Thymus (tissue), 11 donors: Measurements from ENCODE around the gene FOXN1. TPM values are rescaled to one million over a fixed set of nuclear protein-coding genes. Genes with fewer than 3 reads are reported as not detected.

Source experiments
- DNase-seq, 9 donors: peaks; one replicate each; pipeline ENCODE4 v3.0.0-alpha.2; 2013; ENCODE audit warnings: low spot score in 9 of 9, low read depth in 6 of 9, missing footprints in 1 of 9
- H3K27ac ChIP-seq, 2 donors: one replicate each; pipeline ENCODE4 v1.5.1; 2013; ENCODE audit warnings: control low read depth in 1 of 2, low read depth in 1 of 2, low read length in 1 of 2, mild to moderate bottlenecking in 1 of 2, moderate library complexity in 1 of 2
- H3K27me3 ChIP-seq, 2 donors: one replicate each; pipeline ENCODE4 v1.5.1; 2013; ENCODE audit warnings: low read length in 1 of 2; ENCODE audit not compliant: control insufficient read depth in 2 of 2, insufficient read depth in 1 of 2
- H3K36me3 ChIP-seq, 2 donors: one replicate each; pipeline ENCODE4 v1.5.1; 2013; ENCODE audit warnings: low read length in 1 of 2, mild to moderate bottlenecking in 1 of 2, moderate library complexity in 1 of 2; ENCODE audit not compliant: control insufficient read depth in 2 of 2, insufficient read depth in 2 of 2
- H3K4me1 ChIP-seq, 2 donors: one replicate each; pipeline ENCODE4 v1.5.1; 2013; ENCODE audit warnings: low read length in 2 of 2; ENCODE audit not compliant: control insufficient read depth in 2 of 2, insufficient read depth in 2 of 2
- H3K4me3 ChIP-seq, 2 donors: one replicate each; pipeline ENCODE4 v1.5.1; 2013; ENCODE audit warnings: low read length in 2 of 2, control low read depth in 1 of 2, mild to moderate bottlenecking in 1 of 2
- H3K9me3 ChIP-seq, 2 donors: one replicate each; pipeline ENCODE4 v1.5.1; 2013; ENCODE audit warnings: low read length in 1 of 2, mild to moderate bottlenecking in 1 of 2; ENCODE audit not compliant: control insufficient read depth in 2 of 2, insufficient read depth in 1 of 2
- WGBS: extraction: QIAGEN DNeasy Blood & Tissue Kit; methylation state at CpG from one replicate; pipeline ENCODE4 v1.1.7; 2013; 5-methylcytosine and 5-hydroxymethylcytosine counted together
- polyA plus RNA-seq: library from polyadenylated mRNA; stranded (reverse); fragments of 200-250 nt; gene quantifications from one replicate; pipeline ENCODE4 v1.2.3, GENCODE V29; 2013
- total RNA-seq: library from RNA; stranded (reverse); fragments of 120-200 nt; gene quantifications from one replicate; pipeline ENCODE4 v1.2.4, GENCODE V29; 2013
- donor health status: healthy.

Gene FOXN1
- total and polyA plus RNA-seq, 2 donors, result 5.4 to 6.5 TPM

DNA sequence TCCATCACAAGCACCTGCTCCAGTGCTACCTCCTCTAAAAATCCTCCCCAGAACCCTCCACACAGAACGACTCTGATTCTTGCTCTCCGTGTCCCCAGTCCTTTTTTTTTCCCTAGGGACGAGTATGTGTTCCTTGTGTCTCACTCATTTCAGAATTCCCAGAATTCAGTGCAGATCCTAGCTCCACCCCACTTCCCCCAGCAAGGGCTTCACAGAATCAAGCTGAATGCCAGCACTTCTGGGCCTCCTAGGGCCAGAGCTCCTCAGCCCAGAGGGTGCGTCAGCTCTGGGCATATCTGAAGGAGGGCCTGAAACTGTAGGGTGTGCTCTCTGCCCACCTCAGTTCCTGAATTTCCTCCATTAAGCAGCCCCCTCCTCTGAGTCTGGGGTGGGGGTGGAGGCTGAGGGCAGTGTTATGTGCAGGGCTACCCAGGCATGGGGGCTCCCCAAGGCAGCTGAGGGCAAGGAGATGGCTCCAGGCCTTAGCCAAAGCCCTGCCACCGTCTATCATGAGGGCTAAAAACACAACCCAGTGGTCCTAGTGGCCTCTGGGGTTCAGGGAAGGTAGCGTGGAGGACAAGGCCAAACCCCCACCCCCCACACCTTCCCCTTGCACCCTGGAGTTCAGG, 39.8 kb downstream of the FOXN1 start:
- peaks cover 9 to 36% of the 10 kb centered on the region in 2 donors for H3K4me1 ChIP-seq
- H3K9me3 ChIP-seq, result no peaks in the 10 kb centered on the region
- WGBS, result 95% methylated on average over 6 of the region's 6 CpGs
- no peak for DNase-seq
- H3K4me3 ChIP-seq, result no peak overlapping the region
- no peaks in the 10 kb centered on the region for H3K36me3 ChIP-seq
- no peak overlapping the region for H3K27ac ChIP-seq
- H3K27me3 ChIP-seq, result no peaks in the 10 kb centered on the region

DNA sequence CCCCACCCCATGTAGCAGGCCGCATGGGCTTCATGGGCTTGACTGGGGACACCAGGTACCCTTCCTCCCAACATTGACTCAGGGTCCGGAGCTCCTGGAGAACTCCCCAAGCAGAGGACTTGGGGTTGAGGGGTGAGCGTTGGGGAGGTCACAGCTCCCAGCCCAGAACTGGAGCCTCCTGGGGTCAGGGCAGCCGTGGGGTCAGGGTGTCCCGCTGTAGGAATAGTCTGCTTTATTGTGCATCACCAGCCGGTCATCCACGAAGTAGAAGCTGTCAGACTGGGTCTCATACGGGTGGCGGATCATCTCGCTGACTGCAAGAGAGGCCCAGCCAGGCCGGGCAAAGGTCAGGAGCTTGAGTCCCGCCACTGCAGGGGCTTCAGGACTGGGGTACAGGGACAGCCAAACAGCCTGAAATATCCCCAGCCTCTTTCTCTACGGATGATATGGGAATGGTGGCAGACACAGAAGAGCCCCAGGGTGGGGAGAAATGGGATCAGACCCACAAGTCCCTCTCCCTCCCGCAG, 41.0 kb downstream of the FOXN1 start:
- Histone ChIP-seq H3K27me3 (no peaks in the 10 kb centered on the region), H3K36me3 (no peaks in the 10 kb centered on the region), H3K4me3 (no peak overlapping the region), H3K27ac (peak overlapping the region; percentile 32 to 92), H3K9me3 (no peaks in the 10 kb centered on the region), H3K4me1 (peaks cover 18 to 47% of the 10 kb centered on the region in 2 donors)
- no peak for DNase-seq
- 89% methylated on average over 14 of the region's 14 CpGs for WGBS

DNA sequence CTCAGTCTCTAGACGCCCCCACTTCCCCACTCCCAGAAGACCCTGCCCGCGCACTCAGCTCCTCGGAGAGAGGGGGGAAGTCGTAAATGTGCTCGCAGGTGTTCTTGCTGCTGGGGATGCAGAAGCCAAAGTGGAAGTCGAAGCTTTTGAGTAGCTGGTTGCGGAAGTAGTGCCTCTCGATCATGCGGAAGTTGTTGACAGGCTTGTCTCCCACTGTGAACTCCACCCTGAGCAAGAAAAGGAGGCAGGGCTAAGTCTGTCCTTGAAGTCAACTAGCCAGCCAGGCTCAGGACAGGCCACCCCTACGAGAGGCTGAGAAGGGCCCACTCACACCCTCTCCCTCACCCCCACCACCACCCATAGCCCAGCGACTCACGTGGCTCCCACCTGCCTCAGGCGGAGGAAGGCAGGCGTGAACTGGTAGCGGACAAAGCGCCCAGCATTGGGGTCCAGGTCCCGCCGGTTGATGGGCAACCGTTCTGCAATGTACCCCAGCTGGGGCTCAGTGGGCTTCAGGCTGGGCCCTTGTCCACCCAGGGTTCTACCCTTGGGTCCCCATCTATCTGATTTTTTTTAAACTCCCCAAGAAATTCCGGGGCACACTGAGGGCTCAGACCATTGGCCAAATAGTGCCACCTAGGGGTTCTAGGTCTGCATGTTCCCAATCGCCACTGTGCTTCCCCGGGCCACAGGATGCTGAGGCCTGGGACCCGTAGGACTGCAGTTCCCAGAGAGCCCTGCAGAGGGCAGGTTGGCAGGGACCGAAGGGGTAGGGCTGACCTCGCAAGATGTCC, 41.7 kb downstream of the FOXN1 start:
- Histone ChIP-seq H3K9me3 (no peaks in the 10 kb centered on the region), H3K36me3 (peaks cover 0 to 1% of the 10 kb centered on the region in 2 donors), H3K27ac (peak overlapping the region; percentile 79 to 92), H3K27me3 (no peaks in the 10 kb centered on the region), H3K4me1 (peaks cover 20 to 50% of the 10 kb centered on the region in 2 donors), H3K4me3 (no peak overlapping the region)
- DNase-seq, result peak in 3 of 9 donors; percentile 50 to 78 (median 63)
- 44% methylated on average over 26 of the region's 26 CpGs for WGBS

DNA sequence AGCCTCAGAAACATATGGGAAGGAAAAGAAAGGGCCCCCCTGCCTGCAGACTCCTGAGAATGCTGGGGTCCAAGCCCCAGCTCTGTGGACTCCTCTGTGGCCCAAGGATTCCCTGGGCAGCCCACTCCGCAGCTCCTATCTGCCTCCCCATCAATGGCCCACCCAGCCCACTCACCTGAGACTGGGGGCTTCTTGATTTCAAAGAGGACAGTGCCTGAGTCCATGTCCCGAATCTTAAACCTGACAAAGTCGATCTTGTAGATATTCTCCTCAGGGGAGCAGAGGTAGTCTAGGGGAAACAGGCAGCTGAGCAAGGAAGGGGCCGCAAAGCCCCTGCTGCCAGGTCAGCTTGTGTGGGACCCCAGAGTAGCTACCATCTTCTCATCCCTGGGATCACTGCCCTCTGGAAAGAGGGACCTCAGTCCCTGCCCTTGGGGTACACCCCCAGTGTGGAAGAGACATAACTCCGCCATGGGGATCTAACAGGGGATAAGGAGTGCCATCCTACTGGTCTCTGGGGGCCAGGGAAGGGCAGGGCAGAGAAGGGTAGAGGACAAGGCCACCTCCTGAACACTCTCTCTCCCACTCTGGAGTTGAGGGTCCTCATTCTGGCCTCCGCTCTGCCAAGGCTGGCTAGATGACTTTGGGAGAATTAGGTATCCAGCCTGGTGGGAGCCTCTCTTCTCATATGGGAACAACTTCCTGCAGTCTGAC, 42.4 kb downstream of the FOXN1 start:
- H3K4me1 ChIP-seq, result peaks cover 20 to 53% of the 10 kb centered on the region in 2 donors
- H3K27ac ChIP-seq, result peak overlapping the region in 1 of 2 donors; percentile 25
- H3K27me3 ChIP-seq, result no peaks in the 10 kb centered on the region
- no peak for DNase-seq
- H3K9me3 ChIP-seq, result no peaks in the 10 kb centered on the region
- H3K36me3 ChIP-seq, result peaks cover 5 to 9% of the 10 kb centered on the region in 2 donors
- H3K4me3 ChIP-seq, result no peak overlapping the region
- 93% methylated on average over 6 of the region's 6 CpGs for WGBS

DNA sequence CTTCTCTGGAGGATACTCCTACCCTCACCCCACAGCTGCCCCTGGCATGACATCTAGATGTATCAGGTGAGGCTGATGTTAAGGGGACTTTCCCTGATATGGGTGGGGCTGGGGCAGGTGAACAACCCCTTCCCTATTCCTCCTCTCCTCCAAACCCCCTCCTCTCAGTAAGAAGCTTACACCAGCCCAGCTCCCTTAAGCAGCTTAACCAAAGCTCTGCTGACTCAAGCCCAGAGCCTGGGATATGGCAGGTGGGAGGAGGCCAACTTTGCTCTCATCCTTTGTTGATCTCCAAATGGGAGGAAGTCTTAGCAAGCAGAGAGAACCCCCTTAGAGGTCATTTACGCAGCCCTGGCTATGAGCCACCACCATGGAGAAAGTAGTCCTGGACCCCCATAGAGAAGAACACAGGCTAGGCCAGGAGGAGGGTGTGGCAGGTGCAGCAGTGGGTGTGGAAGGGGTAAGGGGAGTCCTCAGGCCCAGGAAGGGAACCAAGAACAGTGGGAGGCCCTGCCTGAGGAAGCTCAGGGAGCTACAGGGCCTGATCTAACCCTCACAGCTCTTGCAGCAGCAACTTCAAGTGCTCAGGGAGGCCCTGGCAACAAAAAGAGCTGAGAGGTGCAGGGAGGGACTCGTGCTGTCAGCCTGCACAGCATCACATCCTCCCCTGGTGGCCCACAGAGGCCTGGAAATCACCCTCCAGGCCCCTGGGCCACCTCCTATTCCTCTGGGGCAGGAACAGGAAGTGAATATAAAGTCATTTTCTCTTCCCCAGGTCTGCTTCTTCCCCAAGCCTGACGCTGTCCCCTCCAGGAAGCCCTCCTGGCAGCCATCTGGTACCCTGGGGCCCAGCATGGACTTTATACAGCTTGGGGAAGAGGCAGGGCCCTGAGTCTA, 43.3 kb downstream of the FOXN1 start:
- peaks cover 20 to 53% of the 10 kb centered on the region in 2 donors for H3K4me1 ChIP-seq
- H3K27ac ChIP-seq, result peak overlapping the region in 1 of 2 donors; percentile 76
- H3K27me3 ChIP-seq, result no peaks in the 10 kb centered on the region
- H3K9me3 ChIP-seq, result no peaks in the 10 kb centered on the region
- H3K36me3 ChIP-seq, result peaks cover 14 to 18% of the 10 kb centered on the region in 2 donors
- H3K4me3 ChIP-seq, result no peak overlapping the region
- DNase-seq, result peak in 1 of 9 donors; percentile 60
- 83% methylated on average over 3 of the region's 3 CpGs for WGBS

DNA sequence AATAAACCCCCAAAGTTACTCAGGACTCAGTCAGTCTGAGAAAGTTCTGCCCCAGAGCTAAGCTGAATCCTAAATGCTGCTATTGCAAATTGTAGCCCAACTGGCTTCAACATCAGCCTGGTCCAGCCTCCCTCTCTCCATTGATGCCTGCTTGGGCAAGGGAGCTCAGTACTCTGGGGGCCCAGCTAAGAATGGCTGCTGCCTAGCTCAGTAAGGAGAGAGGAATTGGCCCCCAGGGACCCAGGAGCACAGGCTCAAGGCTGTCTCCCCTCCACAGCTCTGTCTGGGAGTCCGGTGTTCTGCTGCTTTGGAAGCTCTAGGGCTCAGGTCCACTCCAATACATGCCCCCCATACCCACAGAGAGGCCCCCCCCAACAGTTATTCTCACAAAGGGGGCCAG, 44.7 kb downstream of the FOXN1 start:
- peaks cover 25 to 29% of the 10 kb centered on the region in 2 donors for H3K36me3 ChIP-seq
- peaks cover 20 to 53% of the 10 kb centered on the region in 2 donors for H3K4me1 ChIP-seq
- H3K27me3 ChIP-seq, result no peaks in the 10 kb centered on the region
- no peak overlapping the region for H3K4me3 ChIP-seq
- no peak overlapping the region for H3K27ac ChIP-seq
- 94% methylated on average over 1 of the region's 1 CpG for WGBS
- H3K9me3 ChIP-seq, result no peaks in the 10 kb centered on the region
- DNase-seq, result no peak

DNA sequence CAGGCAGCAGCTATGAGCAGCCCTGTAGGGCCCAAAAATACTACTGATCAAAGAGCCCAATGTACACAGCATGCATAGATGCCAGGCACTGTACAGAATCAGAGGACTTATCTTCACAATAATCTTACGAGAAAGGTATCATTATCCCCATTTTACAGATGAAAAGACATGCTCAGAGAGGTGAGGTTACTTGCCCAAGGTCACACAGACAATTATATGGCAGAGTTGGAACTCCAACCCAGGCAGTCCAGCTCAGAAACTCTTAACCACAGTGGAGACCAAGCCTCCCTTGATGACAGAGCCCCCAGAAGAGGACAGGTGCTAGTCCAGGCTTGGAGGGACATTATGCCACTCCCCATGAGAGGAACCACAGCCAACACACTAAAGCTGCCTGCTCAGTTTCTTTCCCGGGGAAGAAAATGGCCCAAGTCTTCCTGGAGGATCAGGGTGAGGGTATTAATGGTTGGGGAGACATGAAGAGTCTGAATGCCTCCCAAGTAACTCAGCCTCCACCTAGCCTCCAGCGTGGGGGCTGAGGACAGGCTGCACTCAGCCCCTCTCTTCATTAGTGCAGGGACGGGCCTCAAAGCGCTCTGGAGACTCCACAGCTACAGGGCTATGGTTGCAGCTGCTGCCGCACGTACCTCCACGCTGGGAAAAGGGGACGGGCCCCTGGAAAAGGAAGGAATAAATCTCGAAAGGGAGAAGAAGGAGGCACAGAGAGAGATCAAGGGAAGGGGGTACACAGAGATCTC, 45.5 kb downstream of the FOXN1 start:
- no peaks in the 10 kb centered on the region for H3K9me3 ChIP-seq
- WGBS, result 39% methylated on average over 10 of the region's 10 CpGs
- no peak overlapping the region for H3K27ac ChIP-seq
- H3K4me1 ChIP-seq, result peaks cover 20 to 53% of the 10 kb centered on the region in 2 donors
- H3K4me3 ChIP-seq, result peak overlapping the region; percentile 48 to 81
- no peaks in the 10 kb centered on the region for H3K27me3 ChIP-seq
- peaks cover 31 to 37% of the 10 kb centered on the region in 2 donors for H3K36me3 ChIP-seq
- DNase-seq, result peak in 1 of 9 donors; percentile 32
